HepG2 (cell line): Measurements from ENCODE around the gene TIMELESS. TPM values are rescaled to one million over a fixed set of nuclear protein-coding genes. Genes with fewer than 3 reads are reported as not detected.

ENCODE experiments used
- ADNP ChIP-seq: sonication (generic); formaldehyde crosslinking; IDR thresholded peaks from 2 replicates; pipeline ENCODE4 v1.4.0; 2020; ENCODE audit warnings: missing genetic modification reagents
- BCL6 ChIP-seq: IDR thresholded peaks from 2 replicates; pipeline ENCODE4 v1.6.1; 2016; ENCODE audit warnings: missing genetic modification reagents, missing compliant biosample characterization
- HNRNPH1 ChIP-seq: fragments of 200-400 bp; formaldehyde crosslinking; optimal IDR thresholded peaks from 2 replicates; pipeline ENCODE3; 2017; ENCODE audit warnings: mild to moderate bottlenecking, low read depth, low read length
- KAT8 ChIP-seq: IDR thresholded peaks from 2 replicates; pipeline ENCODE4 v1.6.1; 2016; ENCODE audit warnings: missing genetic modification reagents, missing compliant biosample characterization
- KLF13 ChIP-seq: sonication (generic); formaldehyde crosslinking; IDR thresholded peaks from 2 replicates; pipeline ENCODE4 v1.4.0; 2020; ENCODE audit warnings: mild to moderate bottlenecking, missing genetic modification reagents
- MTA1 ChIP-seq: sonication (generic); formaldehyde crosslinking; IDR thresholded peaks from 2 replicates; pipeline ENCODE4 v1.4.0; 2020; ENCODE audit warnings: missing genetic modification reagents, mild to moderate bottlenecking, borderline replicate concordance
- PHF5A ChIP-seq: IDR thresholded peaks from one replicate; pipeline ENCODE4 v1.6.1; 2018; ENCODE audit warnings: low read depth, missing genetic modification reagents; ENCODE audit not compliant: unreplicated experiment
- PHF8 ChIP-seq: sonication (generic); formaldehyde crosslinking; IDR thresholded peaks from 2 replicates; pipeline ENCODE4 v1.5.0; 2020; ENCODE audit warnings: missing genetic modification reagents
- POLR2G ChIP-seq: fragments of 200-400 bp; formaldehyde crosslinking; IDR thresholded peaks from 2 replicates; pipeline ENCODE4 v1.6.1; 2018; ENCODE audit warnings: mild to moderate bottlenecking, low read depth, low read length, moderate library complexity
- SIX1 ChIP-seq: sonication (generic); formaldehyde crosslinking; IDR thresholded peaks from 2 replicates; pipeline ENCODE4 v1.4.0; 2020; ENCODE audit warnings: missing genetic modification reagents, borderline replicate concordance
- ZBTB42 ChIP-seq: sonication (generic); formaldehyde crosslinking; IDR thresholded peaks from 2 replicates; pipeline ENCODE4 v1.5.0; 2020; ENCODE audit warnings: mild to moderate bottlenecking, missing genetic modification reagents
- ZKSCAN5 ChIP-seq: sonication (generic); formaldehyde crosslinking; IDR thresholded peaks from 2 replicates; pipeline ENCODE4 v1.5.1; 2020; ENCODE audit warnings: mild to moderate bottlenecking, missing genetic modification reagents
- ZMYM3 ChIP-seq: sonication (generic); formaldehyde crosslinking; IDR thresholded peaks from 2 replicates; pipeline ENCODE4 v1.5.1; 2020; ENCODE audit warnings: mild to moderate bottlenecking, missing genetic modification reagents
- ZNF20 ChIP-seq: sonication (generic); formaldehyde crosslinking; IDR thresholded peaks from 2 replicates; pipeline ENCODE4 v1.4.0; 2020; ENCODE audit warnings: mild to moderate bottlenecking, moderate library complexity, missing genetic modification reagents
- ZNF431 ChIP-seq: sonication (generic); formaldehyde crosslinking; IDR thresholded peaks from 2 replicates; pipeline ENCODE4 v1.9.0; 2022; ENCODE audit warnings: missing genetic modification reagents, low read depth, mild to moderate bottlenecking, borderline replicate concordance
- ZNF550 ChIP-seq: sonication (generic); formaldehyde crosslinking; IDR thresholded peaks from 2 replicates; pipeline ENCODE4 v1.4.0; 2020; ENCODE audit warnings: mild to moderate bottlenecking, missing genetic modification reagents, borderline replicate concordance
- ZNF652 ChIP-seq: IDR thresholded peaks from 2 replicates; pipeline ENCODE4 v1.6.1; 2016; ENCODE audit warnings: low read depth, borderline replicate concordance
- ZNF788 ChIP-seq: sonication (generic); formaldehyde crosslinking; IDR thresholded peaks from 2 replicates; pipeline ENCODE4 v1.5.0; 2020; ENCODE audit warnings: mild to moderate bottlenecking, missing genetic modification reagents, borderline replicate concordance
- polyA plus RNA-seq, 8 experiments: library from polyadenylated mRNA; depleted of rRNA in 3 of 8; stranded (reverse) in 7 of 8; unstranded in 1 of 8; fragments of >200 nt; fragmentation: Illumina TruSeq in 4 of 8; extraction: Trizol in 4 of 8; gene quantifications; 2 replicates each; pipeline versions ENCODE4 v1.2.1 to v1.2.3, GENCODE V29; 2011 to 2016; ENCODE audit warnings: low read depth in 4 of 8, missing spikeins in 1 of 8, mixed read lengths in 1 of 8; ENCODE audit not compliant: insufficient read depth in 1 of 8
- total RNA-seq, 5 experiments: library from RNA; depleted of rRNA; stranded (reverse); fragments of >200 nt; fragmentation: Illumina TruSeq; extraction: Trizol; gene quantifications; 2 replicates each; pipeline ENCODE4 v1.2.3, GENCODE V29; 2016; ENCODE audit warnings: low read depth in 1 of 5
- TF ChIP-seq, protein P1 (sequence below): sonication (generic); formaldehyde crosslinking; IDR thresholded peaks from 2 replicates; pipeline ENCODE4 v1.4.0; 2020; ENCODE audit warnings: low read depth, missing genetic modification reagents
- TF ChIP-seq, protein P2 (sequence below): sonication (generic); formaldehyde crosslinking; IDR thresholded peaks from 2 replicates; pipeline ENCODE4 v1.8.1; 2023; ENCODE audit warnings: mild to moderate bottlenecking, missing genetic modification reagents
- TF ChIP-seq, protein P3 (sequence below): sonication (generic); formaldehyde crosslinking; IDR thresholded peaks from 2 replicates; pipeline ENCODE4 v1.4.0; 2020; ENCODE audit warnings: missing genetic modification reagents, borderline replicate concordance

The TIMELESS gene
- total and polyA plus RNA-seq, 2 of the 13 experiments (the other 11 are each of a cell fraction or from before 2014, with no cell fraction given): 4.0 to 20.3 TPM

DNA sequence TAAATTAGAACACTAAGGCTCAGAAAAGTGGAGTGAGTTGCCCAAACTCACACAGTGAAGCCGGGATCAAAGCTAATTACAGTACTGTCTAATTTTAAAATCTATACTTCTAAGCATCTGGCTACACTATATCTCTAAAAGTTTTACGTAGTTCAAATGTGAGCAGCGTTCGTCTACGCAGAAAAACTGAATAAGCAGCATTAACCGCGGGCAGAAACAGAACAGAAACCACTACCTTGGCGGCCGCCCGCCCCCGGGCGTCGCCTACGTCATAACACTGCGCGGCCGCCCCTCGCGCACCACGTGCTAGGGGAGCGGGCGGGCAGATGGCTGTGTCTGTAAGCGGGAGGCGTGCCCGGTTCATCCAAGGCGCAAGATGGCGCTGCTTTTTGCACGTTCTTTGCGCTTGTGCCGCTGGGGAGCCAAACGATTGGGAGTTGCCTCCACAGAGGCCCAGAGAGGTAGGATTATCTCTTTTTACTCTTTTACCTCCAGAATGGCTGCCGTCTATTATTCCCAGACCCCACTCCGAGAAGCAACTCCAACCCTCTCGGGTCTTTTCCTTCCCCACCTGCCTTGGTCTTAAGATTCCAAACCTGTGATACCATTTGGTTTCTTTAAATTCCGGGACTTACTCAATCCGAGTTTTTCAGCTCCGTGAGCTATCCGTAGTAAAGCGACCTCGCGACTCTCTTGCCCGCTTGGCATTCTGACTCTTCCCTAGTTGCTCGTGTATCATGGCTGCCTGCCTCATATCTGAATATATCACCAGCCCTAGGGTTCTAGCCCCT is 19.2 kb upstream of the TIMELESS start, which contains the start of gene SPRYD4 (continued):
- TF ChIP-seq ZBTB42 (CRISPR knock-in tag) (0 out of 2 replicates have a peak, but pooled peaks have one; percentile 62), HNRNPH1 (no peak), ZNF652 (CRISPR knock-in tag) (no peak; the same call in 1 of the 2 replicates), KLF13 (CRISPR knock-in tag) (no peak), SIX1 (CRISPR knock-in tag) (0 out of 2 replicates have a peak, but pooled peaks have one; percentile 58), BCL6 (peak; percentile 61), PHF5A (CRISPR knock-in tag) (peak; percentile 60), PHF8 (CRISPR knock-in tag) (peak; percentile 86), ZNF550 (CRISPR knock-in tag) (no peak), POLR2G (peak; percentile 96), ZKSCAN5 (CRISPR knock-in tag) (no peak), ZMYM3 (CRISPR knock-in tag) (no peak), KAT8 (CRISPR knock-in tag) (peak; percentile 99), MTA1 (CRISPR knock-in tag) (peak; percentile 71; the same call in 1 of the 2 replicates), ZNF788 (peak; percentile 82), ZNF431 (CRISPR knock-in tag) (peak; percentile 86), ZNF20 (CRISPR knock-in tag) (no peak), ADNP (CRISPR knock-in tag) (no peak)
- TF ChIP-seq, protein P1, sequence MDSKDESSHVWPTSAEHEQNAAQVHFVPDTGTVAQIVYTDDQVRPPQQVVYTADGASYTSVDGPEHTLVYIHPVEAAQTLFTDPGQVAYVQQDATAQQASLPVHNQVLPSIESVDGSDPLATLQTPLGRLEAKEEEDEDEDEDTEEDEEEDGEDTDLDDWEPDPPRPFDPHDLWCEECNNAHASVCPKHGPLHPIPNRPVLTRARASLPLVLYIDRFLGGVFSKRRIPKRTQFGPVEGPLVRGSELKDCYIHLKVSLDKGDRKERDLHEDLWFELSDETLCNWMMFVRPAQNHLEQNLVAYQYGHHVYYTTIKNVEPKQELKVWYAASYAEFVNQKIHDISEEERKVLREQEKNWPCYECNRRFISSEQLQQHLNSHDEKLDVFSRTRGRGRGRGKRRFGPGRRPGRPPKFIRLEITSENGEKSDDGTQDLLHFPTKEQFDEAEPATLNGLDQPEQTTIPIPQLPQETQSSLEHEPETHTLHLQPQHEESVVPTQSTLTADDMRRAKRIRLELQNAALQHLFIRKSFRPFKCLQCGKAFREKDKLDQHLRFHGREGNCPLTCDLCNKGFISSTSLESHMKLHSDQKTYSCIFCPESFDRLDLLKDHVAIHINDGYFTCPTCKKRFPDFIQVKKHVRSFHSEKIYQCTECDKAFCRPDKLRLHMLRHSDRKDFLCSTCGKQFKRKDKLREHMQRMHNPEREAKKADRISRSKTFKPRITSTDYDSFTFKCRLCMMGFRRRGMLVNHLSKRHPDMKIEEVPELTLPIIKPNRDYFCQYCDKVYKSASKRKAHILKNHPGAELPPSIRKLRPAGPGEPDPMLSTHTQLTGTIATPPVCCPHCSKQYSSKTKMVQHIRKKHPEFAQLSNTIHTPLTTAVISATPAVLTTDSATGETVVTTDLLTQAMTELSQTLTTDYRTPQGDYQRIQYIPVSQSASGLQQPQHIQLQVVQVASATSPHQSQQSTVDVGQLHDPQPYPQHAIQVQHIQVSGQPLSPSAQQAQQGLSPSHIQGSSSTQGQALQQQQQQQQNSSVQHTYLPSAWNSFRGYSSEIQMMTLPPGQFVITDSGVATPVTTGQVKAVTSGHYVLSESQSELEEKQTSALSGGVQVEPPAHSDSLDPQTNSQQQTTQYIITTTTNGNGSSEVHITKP: no peak; the same call in 1 of the 2 replicates
- TF ChIP-seq, protein P2, sequence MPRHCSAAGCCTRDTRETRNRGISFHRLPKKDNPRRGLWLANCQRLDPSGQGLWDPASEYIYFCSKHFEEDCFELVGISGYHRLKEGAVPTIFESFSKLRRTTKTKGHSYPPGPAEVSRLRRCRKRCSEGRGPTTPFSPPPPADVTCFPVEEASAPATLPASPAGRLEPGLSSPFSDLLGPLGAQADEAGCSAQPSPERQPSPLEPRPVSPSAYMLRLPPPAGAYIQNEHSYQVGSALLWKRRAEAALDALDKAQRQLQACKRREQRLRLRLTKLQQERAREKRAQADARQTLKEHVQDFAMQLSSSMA (CRISPR knock-in tag): no peak; the same call in 1 of the 2 replicates
- TF ChIP-seq, protein P3, sequence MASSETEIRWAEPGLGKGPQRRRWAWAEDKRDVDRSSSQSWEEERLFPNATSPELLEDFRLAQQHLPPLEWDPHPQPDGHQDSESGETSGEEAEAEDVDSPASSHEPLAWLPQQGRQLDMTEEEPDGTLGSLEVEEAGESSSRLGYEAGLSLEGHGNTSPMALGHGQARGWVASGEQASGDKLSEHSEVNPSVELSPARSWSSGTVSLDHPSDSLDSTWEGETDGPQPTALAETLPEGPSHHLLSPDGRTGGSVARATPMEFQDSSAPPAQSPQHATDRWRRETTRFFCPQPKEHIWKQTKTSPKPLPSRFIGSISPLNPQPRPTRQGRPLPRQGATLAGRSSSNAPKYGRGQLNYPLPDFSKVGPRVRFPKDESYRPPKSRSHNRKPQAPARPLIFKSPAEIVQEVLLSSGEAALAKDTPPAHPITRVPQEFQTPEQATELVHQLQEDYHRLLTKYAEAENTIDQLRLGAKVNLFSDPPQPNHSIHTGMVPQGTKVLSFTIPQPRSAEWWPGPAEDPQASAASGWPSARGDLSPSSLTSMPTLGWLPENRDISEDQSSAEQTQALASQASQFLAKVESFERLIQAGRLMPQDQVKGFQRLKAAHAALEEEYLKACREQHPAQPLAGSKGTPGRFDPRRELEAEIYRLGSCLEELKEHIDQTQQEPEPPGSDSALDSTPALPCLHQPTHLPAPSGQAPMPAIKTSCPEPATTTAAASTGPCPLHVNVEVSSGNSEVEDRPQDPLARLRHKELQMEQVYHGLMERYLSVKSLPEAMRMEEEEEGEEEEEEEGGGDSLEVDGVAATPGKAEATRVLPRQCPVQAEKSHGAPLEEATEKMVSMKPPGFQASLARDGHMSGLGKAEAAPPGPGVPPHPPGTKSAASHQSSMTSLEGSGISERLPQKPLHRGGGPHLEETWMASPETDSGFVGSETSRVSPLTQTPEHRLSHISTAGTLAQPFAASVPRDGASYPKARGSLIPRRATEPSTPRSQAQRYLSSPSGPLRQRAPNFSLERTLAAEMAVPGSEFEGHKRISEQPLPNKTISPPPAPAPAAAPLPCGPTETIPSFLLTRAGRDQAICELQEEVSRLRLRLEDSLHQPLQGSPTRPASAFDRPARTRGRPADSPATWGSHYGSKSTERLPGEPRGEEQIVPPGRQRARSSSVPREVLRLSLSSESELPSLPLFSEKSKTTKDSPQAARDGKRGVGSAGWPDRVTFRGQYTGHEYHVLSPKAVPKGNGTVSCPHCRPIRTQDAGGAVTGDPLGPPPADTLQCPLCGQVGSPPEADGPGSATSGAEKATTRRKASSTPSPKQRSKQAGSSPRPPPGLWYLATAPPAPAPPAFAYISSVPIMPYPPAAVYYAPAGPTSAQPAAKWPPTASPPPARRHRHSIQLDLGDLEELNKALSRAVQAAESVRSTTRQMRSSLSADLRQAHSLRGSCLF (CRISPR knock-in tag): no peak
